WERI-Rb-1 (cell line): ENCODE data around the gene CERS1.

Experiments
- DNase-seq: peaks from one replicate; pipeline ENCODE4 v3.0.0-alpha.2; 2020
- H3K27ac ChIP-seq: fragments of 250-450 bp; sonication (Bioruptor Pico); 2 replicates; pipeline ENCODE4 v1.5.1; 2020; ENCODE audit warnings: mild to moderate bottlenecking, moderate library complexity
- H3K27me3 ChIP-seq: fragments of 250-450 bp; sonication (Bioruptor Pico); 2 replicates; pipeline ENCODE4 v1.5.1; 2021; ENCODE audit warnings: mild to moderate bottlenecking, low read depth, moderate library complexity; ENCODE audit not compliant: insufficient read depth, severe bottlenecking
- H3K36me3 ChIP-seq: fragments of 250-450 bp; sonication (Bioruptor Pico); 2 replicates; pipeline ENCODE4 v1.5.1; 2020; ENCODE audit warnings: mild to moderate bottlenecking, moderate library complexity
- H3K4me3 ChIP-seq: 2 replicates; pipeline ENCODE4 v1.5.1; 2011; ENCODE audit warnings: low read depth, mild to moderate bottlenecking, control low read depth, low read length
- H3K9me3 ChIP-seq: fragments of 250-450 bp; sonication (Bioruptor Pico); 2 replicates; pipeline ENCODE4 v1.5.1; 2021; ENCODE audit warnings: mild to moderate bottlenecking, moderate library complexity; ENCODE audit not compliant: severe bottlenecking
- TF ChIP-seq, protein P1 (sequence below): IDR thresholded peaks from 2 replicates; pipeline ENCODE4 v1.5.1; 2011; ENCODE audit warnings: low read depth, mild to moderate bottlenecking, control low read depth, inconsistent platforms, low read length

The CERS1 gene

DNA sequence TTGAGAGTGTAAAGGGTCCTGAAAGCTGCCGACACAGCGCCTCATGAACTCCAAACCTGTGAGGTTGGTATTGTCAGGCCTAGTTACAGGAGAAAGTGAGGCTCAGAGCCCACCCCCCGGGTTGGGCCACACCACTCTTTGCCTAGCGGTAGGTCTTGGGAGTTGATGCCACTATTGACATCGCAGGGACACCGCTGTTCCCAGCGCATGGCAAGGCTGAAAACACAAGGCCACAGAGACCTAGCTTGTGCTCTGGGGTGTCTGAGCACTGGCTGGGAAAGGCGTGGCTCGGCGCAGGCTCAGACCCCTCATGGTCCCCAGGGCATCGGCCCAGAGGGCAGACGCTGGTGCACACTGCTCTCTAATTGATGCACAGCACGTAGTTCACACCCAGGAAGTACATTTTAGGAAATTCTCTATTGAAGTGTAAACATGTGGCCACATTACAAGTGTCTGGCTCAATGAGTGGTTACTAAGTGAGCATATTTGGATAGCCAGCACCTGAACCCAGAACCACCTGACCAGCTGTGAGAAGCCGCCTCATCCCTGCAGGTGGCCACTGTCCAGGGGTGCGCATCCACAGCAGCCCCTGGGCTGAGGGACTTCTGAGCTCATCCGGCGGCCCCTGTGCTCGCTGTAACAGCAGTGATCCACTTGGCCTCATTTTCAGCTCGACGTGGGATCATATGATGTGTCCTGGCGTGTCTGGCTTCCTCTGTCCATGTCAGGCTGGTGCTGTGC, 36.9 kb downstream of the CERS1 start:
- TF ChIP-seq, protein P1, sequence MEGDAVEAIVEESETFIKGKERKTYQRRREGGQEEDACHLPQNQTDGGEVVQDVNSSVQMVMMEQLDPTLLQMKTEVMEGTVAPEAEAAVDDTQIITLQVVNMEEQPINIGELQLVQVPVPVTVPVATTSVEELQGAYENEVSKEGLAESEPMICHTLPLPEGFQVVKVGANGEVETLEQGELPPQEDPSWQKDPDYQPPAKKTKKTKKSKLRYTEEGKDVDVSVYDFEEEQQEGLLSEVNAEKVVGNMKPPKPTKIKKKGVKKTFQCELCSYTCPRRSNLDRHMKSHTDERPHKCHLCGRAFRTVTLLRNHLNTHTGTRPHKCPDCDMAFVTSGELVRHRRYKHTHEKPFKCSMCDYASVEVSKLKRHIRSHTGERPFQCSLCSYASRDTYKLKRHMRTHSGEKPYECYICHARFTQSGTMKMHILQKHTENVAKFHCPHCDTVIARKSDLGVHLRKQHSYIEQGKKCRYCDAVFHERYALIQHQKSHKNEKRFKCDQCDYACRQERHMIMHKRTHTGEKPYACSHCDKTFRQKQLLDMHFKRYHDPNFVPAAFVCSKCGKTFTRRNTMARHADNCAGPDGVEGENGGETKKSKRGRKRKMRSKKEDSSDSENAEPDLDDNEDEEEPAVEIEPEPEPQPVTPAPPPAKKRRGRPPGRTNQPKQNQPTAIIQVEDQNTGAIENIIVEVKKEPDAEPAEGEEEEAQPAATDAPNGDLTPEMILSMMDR = no peak
- no peak overlapping the region for H3K27ac ChIP-seq
- no peaks in the 10 kb centered on the region for H3K27me3 ChIP-seq
- H3K36me3 ChIP-seq = peaks cover 99% of the 10 kb centered on the region
- H3K9me3 ChIP-seq = no peaks in the 10 kb centered on the region
- H3K4me3 ChIP-seq = no peak overlapping the region
- DNase-seq = no peak

DNA sequence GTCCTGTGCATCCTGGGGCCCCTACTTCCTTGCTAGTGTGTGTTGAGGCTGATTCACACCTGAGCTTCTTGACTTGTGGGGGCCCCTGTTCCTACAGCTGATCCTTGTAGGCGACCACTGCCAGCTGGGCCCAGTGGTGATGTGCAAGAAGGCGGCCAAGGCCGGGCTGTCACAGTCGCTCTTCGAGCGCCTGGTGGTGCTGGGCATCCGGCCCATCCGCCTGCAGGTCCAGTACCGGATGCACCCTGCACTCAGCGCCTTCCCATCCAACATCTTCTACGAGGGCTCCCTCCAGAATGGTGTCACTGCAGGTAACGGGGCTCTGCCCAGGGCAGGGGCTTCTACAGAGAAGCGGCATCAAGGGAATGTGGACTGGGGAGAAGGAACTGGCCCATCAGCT, 38.7 kb downstream of the CERS1 start:
- no peaks in the 10 kb centered on the region for H3K27me3 ChIP-seq
- H3K9me3 ChIP-seq = no peaks in the 10 kb centered on the region
- no peak overlapping the region for H3K4me3 ChIP-seq
- H3K36me3 ChIP-seq = peaks cover 98% of the 10 kb centered on the region
- H3K27ac ChIP-seq = no peak overlapping the region
- no peak for DNase-seq
- TF ChIP-seq, protein P1 = no peak

DNA sequence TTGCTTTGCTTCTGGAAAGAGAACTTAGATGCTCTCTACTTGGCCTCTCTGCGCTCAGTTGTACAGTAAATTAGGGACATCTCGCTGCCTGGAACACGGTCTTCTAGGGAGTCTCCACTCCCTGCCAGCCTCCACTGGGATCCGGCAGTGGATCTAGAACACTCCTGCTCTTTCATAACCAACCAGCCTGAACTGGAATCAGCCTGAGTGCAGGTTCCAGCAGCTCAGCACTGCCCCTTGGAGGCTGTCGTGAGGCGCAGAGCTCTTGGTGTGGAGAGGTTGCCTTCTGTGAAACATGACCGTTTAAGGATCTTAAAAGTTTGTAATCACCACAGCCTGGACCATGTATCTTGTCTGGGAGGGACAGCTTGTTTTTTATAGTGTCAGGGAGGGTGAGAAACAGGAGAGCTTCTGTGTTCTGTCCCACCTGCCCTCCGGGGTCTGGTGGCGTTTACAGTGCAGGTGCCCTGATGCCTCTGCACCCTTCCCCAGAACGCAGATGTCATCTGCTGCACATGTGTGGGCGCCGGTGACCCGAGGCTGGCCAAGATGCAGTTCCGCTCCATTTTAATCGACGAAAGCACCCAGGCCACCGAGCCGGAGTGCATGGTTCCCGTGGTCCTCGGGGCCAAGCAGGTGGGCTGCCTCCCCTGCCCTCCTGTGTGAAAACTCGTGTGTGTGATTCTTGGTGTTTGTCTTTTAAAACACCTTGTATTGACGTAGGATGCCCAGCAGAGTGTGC, 39.4 kb downstream of the CERS1 start:
- peaks cover 98% of the 10 kb centered on the region for H3K36me3 ChIP-seq
- peak; percentile 57 for DNase-seq
- TF ChIP-seq, protein P1 = peak; percentile 69

DNA sequence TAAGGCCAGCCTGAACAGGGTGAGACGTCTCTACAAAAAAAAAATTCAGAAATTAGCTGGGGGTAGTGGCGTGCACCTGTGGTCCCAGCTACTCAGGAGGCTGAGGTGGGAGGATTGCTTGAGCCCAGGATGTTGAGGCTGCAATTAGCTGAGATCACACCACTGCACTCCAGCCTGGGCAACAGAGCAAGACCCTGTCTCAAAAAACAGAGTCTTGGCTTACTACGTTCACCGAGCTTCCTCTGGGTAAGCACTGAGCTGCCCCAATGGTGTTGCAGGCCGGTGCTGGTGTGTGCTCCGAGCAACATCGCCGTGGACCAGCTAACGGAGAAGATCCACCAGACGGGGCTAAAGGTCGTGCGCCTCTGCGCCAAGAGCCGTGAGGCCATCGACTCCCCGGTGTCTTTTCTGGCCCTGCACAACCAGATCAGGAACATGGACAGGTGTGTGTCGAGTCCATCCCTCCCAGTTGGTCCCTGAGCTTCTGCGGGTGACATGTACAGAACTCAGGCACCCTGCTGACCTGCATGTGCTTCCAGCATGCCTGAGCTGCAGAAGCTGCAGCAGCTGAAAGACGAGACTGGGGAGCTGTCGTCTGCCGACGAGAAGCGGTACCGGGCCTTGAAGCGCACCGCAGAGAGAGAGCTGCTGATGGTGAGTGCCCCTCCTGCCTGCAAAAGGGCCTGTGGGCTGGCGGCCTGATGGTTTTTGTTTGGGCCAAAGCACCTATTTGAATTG, 40.1 kb downstream of the CERS1 start:
- no peaks in the 10 kb centered on the region for H3K27me3 ChIP-seq
- TF ChIP-seq, protein P1 = no peak
- H3K27ac ChIP-seq = 0 out of 2 replicates have a peak overlapping the region, but pooled peaks have one; percentile 14
- no peak overlapping the region for H3K4me3 ChIP-seq
- peaks cover 98% of the 10 kb centered on the region for H3K36me3 ChIP-seq
- DNase-seq = no peak
- H3K9me3 ChIP-seq = no peaks in the 10 kb centered on the region

More for the DNA sequence above, 39.4 kb downstream of the CERS1 start:
- Histone ChIP-seq H3K9me3 (no peaks in the 10 kb centered on the region), H3K27me3 (no peaks in the 10 kb centered on the region), H3K27ac (0 out of 2 replicates have a peak overlapping the region, but pooled peaks have one; percentile 14), H3K4me3 (no peak overlapping the region)

DNA sequence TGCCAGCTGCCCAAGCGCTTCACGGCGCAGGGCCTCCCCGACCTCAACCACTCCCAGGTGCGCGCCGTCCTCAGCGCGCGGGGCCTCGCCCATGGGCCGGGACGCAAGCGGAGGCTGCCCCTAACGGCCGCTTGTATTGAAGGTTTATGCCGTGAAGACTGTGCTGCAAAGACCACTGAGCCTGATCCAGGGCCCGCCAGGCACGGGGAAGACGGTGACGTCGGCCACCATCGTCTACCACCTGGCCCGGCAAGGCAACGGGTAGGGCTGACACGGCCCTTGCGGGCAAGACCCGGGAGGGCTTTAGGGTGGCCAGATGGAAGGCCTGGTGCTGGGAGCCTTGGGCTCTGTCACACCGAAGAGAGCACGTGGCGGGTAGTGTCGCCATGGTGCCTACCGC, 41.0 kb downstream of the CERS1 start:
- Histone ChIP-seq H3K36me3 (peaks cover 98% of the 10 kb centered on the region), H3K27ac (no peak overlapping the region), H3K27me3 (no peaks in the 10 kb centered on the region), H3K4me3 (no peak overlapping the region), H3K9me3 (no peaks in the 10 kb centered on the region)
- TF ChIP-seq, protein P1 = no peak
- DNase-seq = no peak
